PC-3 (cell line): Measurements from ENCODE around the gene RGS12.

ENCODE experiments used
- CTCF ChIP-seq: fragments of 300-600 bp; sonication (generic); conservative IDR thresholded peaks from 2 replicates; pipeline ENCODE4 v1.5.1; 2017; ENCODE audit warnings: antibody characterized with exemption, low read depth, mild to moderate bottlenecking, low read length
- EZH2 ChIP-seq: fragments of 300-600 bp; sonication (generic); IDR thresholded peaks from one replicate; pipeline ENCODE4 v1.6.1; 2017; ENCODE audit warnings: antibody characterized with exemption, mild to moderate bottlenecking, low read length; ENCODE audit not compliant: unreplicated experiment

GRCh38 chr4:3328814-3329663 lies 36.2 kb downstream of the RGS12 start:
- no peak for TF ChIP-seq EZH2
- no peak for TF ChIP-seq CTCF
